ENCODE data around the gene FES. TPM values are rescaled to one million over a fixed set of nuclear protein-coding genes. Genes with fewer than 3 reads are reported as not detected.
A peak's percentile ranks its signal among the peaks of the same experiment; 100 is the strongest.

FES gene
- polyA plus RNA-seq, 1 experiment = 5.5 TPM

- Histone ChIP-seq H3K27ac (ENCODE audit: low read depth, low read length) (no peak overlapping the region), H3K9me3 (ENCODE audit: control insufficient read depth, insufficient read depth, low read length) (no peaks in the 10 kb centered on the region; the same call in 1 of the 2 replicates), H3K27me3 (ENCODE audit: control insufficient read depth, insufficient read depth, low read length) (no peaks in the 10 kb centered on the region), H3K4me3 (ENCODE audit: low read depth, low read length) (no peak overlapping the region)
- CTCF ChIA-PET = interaction anchor here (0.6 to 0.9 kb wide), 2 partner anchors 15 to 234 kb away, joined by 3 to 5 read pairs; no protein-coding TSS in a partner anchor
- POLR2A ChIA-PET = no interaction called here
- DNase-seq (ENCODE audit: low read depth, low spot score) = no peak
- no peak for TF ChIP-seq CTCF (IDR thresholded peaks at IDR 0.05; ENCODE audit: low read depth, low read length)
Measured at GRCh38 chr15:90881978-90882721, 2.2 kb upstream of the FES start.

- no peak for TF ChIP-seq CTCF (IDR thresholded peaks at IDR 0.05; ENCODE audit: low read depth, low read length)
- Histone ChIP-seq H3K27ac (ENCODE audit: low read depth, low read length) (no peak overlapping the region), H3K9me3 (ENCODE audit: control insufficient read depth, insufficient read depth, low read length) (no peaks in the 10 kb centered on the region; the same call in 1 of the 2 replicates), H3K4me3 (ENCODE audit: low read depth, low read length) (no peak overlapping the region), H3K27me3 (ENCODE audit: control insufficient read depth, insufficient read depth, low read length) (no peaks in the 10 kb centered on the region)
- POLR2A ChIA-PET = interaction anchor here (0.7 kb wide), 1 partner anchor 235 kb away, joined by 3 read pairs; no protein-coding TSS in a partner anchor
- CTCF ChIA-PET = interaction anchor here (2.1 kb wide), 1 partner anchor 50 kb away, joined by 7 read pairs; the partner anchor contains the start of gene HDDC3
- no peak for DNase-seq (ENCODE audit: low read depth, low spot score)
Measured at GRCh38 chr15:90882781-90883525, 1.4 kb upstream of the FES start.

- Histone ChIP-seq H3K9me3 (ENCODE audit: control insufficient read depth, insufficient read depth, low read length) (no peaks in the 10 kb centered on the region; the same call in 1 of the 2 replicates), H3K27me3 (ENCODE audit: control insufficient read depth, insufficient read depth, low read length) (no peaks in the 10 kb centered on the region), H3K4me3 (ENCODE audit: low read depth, low read length) (peak overlapping the region; percentile 57), H3K27ac (ENCODE audit: low read depth, low read length) (peak overlapping the region; percentile 39)
- CTCF ChIA-PET = interaction anchor here (2.1 to 3.8 kb wide), 2 partner anchors 49 to 233 kb away, joined by 7 to 139 read pairs; partner anchors contain the start of gene HDDC3
- DNase-seq (ENCODE audit: low read depth, low spot score) = no peak
- POLR2A ChIA-PET = interaction anchor here (0.7 kb wide), 1 partner anchor 236 kb away, joined by 3 read pairs; no protein-coding TSS in a partner anchor
- TF ChIP-seq CTCF (IDR thresholded peaks at IDR 0.05; ENCODE audit: low read depth, low read length) = no peak
Measured at GRCh38 chr15:90883526-90883975, 753 bp upstream of the FES start.

GRCh38 chr15:90884719-90885431 is 571 bp downstream of the FES start:
- no peak for TF ChIP-seq CTCF (IDR thresholded peaks at IDR 0.05; ENCODE audit: low read depth, low read length)
- CTCF ChIA-PET = interaction anchor here (0.5 to 3.8 kb wide), 32 partner anchors 9 to 592 kb away, joined by 3 to 139 read pairs (median 6); partner anchors contain the start of genes FURIN, HDDC3 and UNC45A
- POLR2A ChIA-PET = interaction anchor here (1.2 to 1.6 kb wide), 2 partner anchors 168 to 237 kb away, joined by 5 to 7 read pairs; partner anchors contain the start of gene BLM

More at GRCh38 chr15:90884719-90885431, 571 bp downstream of the FES start:
- Histone ChIP-seq H3K4me3 (ENCODE audit: low read depth, low read length) (peak overlapping the region; percentile 57), H3K27ac (ENCODE audit: low read depth, low read length) (peak overlapping the region; percentile 47), H3K27me3 (ENCODE audit: control insufficient read depth, insufficient read depth, low read length) (no peaks in the 10 kb centered on the region), H3K9me3 (ENCODE audit: control insufficient read depth, insufficient read depth, low read length) (no peaks in the 10 kb centered on the region; the same call in 1 of the 2 replicates)
- no peak for DNase-seq (ENCODE audit: low read depth, low spot score)

Measured in AG04450 (cell line).